Common myeloid progenitor, CD34-positive (primary cell): ENCODE measurements around the gene CDC40. TPM values are rescaled to one million over a fixed set of nuclear protein-coding genes. Genes with fewer than 3 reads are reported as not detected.

Experiments used
- CTCF ChIA-PET: fragments of 350-600 bp; sonication (Branson Sonifier 250); formaldehyde crosslinking; loops from one replicate; lab custom pipeline; 2021; ENCODE audit warnings: antibody characterized with exemption; lab: Charles Lee
- POLR2A ChIA-PET: fragments of 350-600 bp; sonication (Branson Sonifier 250); formaldehyde crosslinking; loops from one replicate; lab custom pipeline; 2021; ENCODE audit warnings: antibody characterized with exemption; lab: Charles Lee
- DNase-seq, 3 donors: peaks; one replicate each; pipeline versions ENCODE4 v3.0.0 to v3.0.0-alpha.2; 2013
- H3K27ac ChIP-seq, 2 experiments: 1 replicate in 1 of 2; 2 replicates in 1 of 2; pipeline ENCODE4 v1.7.0; 2013; ENCODE audit warnings: inconsistent platforms in 2 of 2, low read length in 2 of 2, mild to moderate bottlenecking in 2 of 2, low read depth in 1 of 2, moderate library complexity in 1 of 2; ENCODE audit not compliant: severe bottlenecking in 2 of 2, insufficient read depth in 1 of 2, poor library complexity in 1 of 2
- H3K27me3 ChIP-seq, 5 experiments: replicated peaks in 2 of 5; 1 replicate in 3 of 5; 2 replicates in 2 of 5; pipeline versions ENCODE4 v1.6.1 to v1.7.0; 2013; ENCODE audit warnings: low read length in 4 of 5, mild to moderate bottlenecking in 2 of 5, moderate library complexity in 2 of 5, inconsistent platforms in 1 of 5; ENCODE audit not compliant: insufficient read depth in 5 of 5, control insufficient read depth in 4 of 5
- H3K36me3 ChIP-seq, 4 experiments: 1 replicate in 2 of 4; 2 replicates in 2 of 4; pipeline versions ENCODE4 v1.6.1 to v1.7.0; 2013; ENCODE audit warnings: low read length in 3 of 4, control low read depth in 1 of 4, mild to moderate bottlenecking in 1 of 4; ENCODE audit not compliant: control insufficient read depth in 4 of 4, insufficient read depth in 4 of 4
- H3K4me1 ChIP-seq, 4 experiments: 1 replicate in 3 of 4; 2 replicates in 1 of 4; pipeline versions ENCODE4 v1.6.1 to v1.7.1; 2013; ENCODE audit warnings: low read length in 3 of 4, mild to moderate bottlenecking in 3 of 4, control low read depth in 1 of 4, inconsistent platforms in 1 of 4, moderate library complexity in 1 of 4; ENCODE audit not compliant: control insufficient read depth in 4 of 4, insufficient read depth in 4 of 4; ENCODE audit errors: control extremely low read depth in 1 of 4
- H3K4me3 ChIP-seq, 7 experiments: 1 replicate in 4 of 7; 2 replicates in 3 of 7; pipeline versions ENCODE4 v1.5.1 to v1.7.0; 2013; ENCODE audit warnings: mild to moderate bottlenecking in 7 of 7, low read length in 6 of 7, moderate library complexity in 6 of 7, inconsistent platforms in 2 of 7, low read depth in 2 of 7, control low read depth in 1 of 7; ENCODE audit not compliant: insufficient read depth in 4 of 7, control insufficient read depth in 1 of 7; ENCODE audit errors: extremely low read depth in 1 of 7
- H3K9me3 ChIP-seq, 5 experiments: 1 replicate in 4 of 5; 2 replicates in 1 of 5; pipeline versions ENCODE4 v1.6.1 to v1.7.1; 2013; ENCODE audit warnings: low read length in 4 of 5, mild to moderate bottlenecking in 2 of 5, inconsistent platforms in 1 of 5, low read depth in 1 of 5, moderate library complexity in 1 of 5; ENCODE audit not compliant: control insufficient read depth in 4 of 5, insufficient read depth in 2 of 5; ENCODE audit errors: control extremely low read depth in 1 of 5
- WGBS: methylation state at CpG from one replicate; pipeline ENCODE4 v1.1.5; 2013; ENCODE audit not compliant: insufficient coverage; 5-methylcytosine and 5-hydroxymethylcytosine counted together
- polyA plus RNA-seq: library from polyadenylated mRNA; unstranded; fragments of 120-200 nt; gene quantifications from one replicate; pipeline ENCODE4 v1.2.1, GENCODE V29; 2013

CDC40 gene
- polyA plus RNA-seq, result 25.3 TPM

GRCh38 chr6:110180228-110181008 lies at the start of gene CDC40:
TSS of gene CDC40 (plus strand) at chr6:110180427. CDS start at chr6:110180445, 18 bp downstream.
- ChIA-PET CTCF (interaction anchor here (1.0 to 2.0 kb wide), 5 partner anchors 10 to 210 kb away, joined by 3 to 7 read pairs (median 3); no protein-coding TSS in a partner anchor), POLR2A (interaction anchor here (1.8 kb wide), 1 partner anchor 209 kb away, joined by 6 read pairs; no protein-coding TSS in a partner anchor)
- H3K36me3 ChIP-seq, result peaks cover 0 to 7% (median 3%) of the 10 kb centered on the region in 4 experiments
- H3K9me3 ChIP-seq, result no peaks in the 10 kb centered on the region
- 0% methylated on average over 18 of the region's 28 CpGs for WGBS
- H3K27ac ChIP-seq, result peak within 1 kb of the TSS; percentile 90 to 97
- H3K4me3 ChIP-seq, result peak within 1 kb of the TSS; percentile 89 to 100 (median 98)
- H3K27me3 ChIP-seq, result no peaks in the 10 kb centered on the region
- DNase-seq, result no peak
- H3K4me1 ChIP-seq, result peaks cover 17 to 44% (median 29%) of the 10 kb centered on the region in 4 experiments

- Histone ChIP-seq H3K4me3 (no peak overlapping the region), H3K36me3 (peaks cover 0 to 20% (median 9%) of the 10 kb centered on the region in 4 experiments), H3K27me3 (no peaks in the 10 kb centered on the region), H3K27ac (no peak overlapping the region), H3K4me1 (no peaks in the 10 kb centered on the region), H3K9me3 (peaks cover 3 to 22% (median 12%) of the 10 kb centered on the region in 5 experiments)
- POLR2A ChIA-PET, result no interaction called here
- no peak for DNase-seq
- 96% methylated on average over 10 of the region's 10 CpGs for WGBS
- CTCF ChIA-PET, result interaction anchor here (0.7 to 1.1 kb wide), 2 partner anchors 9 to 37 kb away, joined by 3 read pairs; no protein-coding TSS in a partner anchor
Measured at GRCh38 chr6:110137924-110138887, 42.0 kb upstream of the CDC40 start.

- CTCF ChIA-PET, result no interaction called here
- WGBS, result 97% methylated on average over 9 of the region's 9 CpGs
Measured at GRCh38 chr6:110139052-110139451, 41.2 kb upstream of the CDC40 start.

GRCh38 chr6:110140650-110141049 lies 39.6 kb upstream of the CDC40 start:
- ChIA-PET POLR2A (no interaction called here), CTCF (no interaction called here)
- peaks cover 0 to 20% (median 9%) of the 10 kb centered on the region in 4 experiments for H3K36me3 ChIP-seq
- H3K27ac ChIP-seq, result no peak overlapping the region
- peaks cover 3 to 19% (median 12%) of the 10 kb centered on the region in 5 experiments for H3K9me3 ChIP-seq
- no peaks in the 10 kb centered on the region for H3K27me3 ChIP-seq
- H3K4me3 ChIP-seq, result no peak overlapping the region
- H3K4me1 ChIP-seq, result no peaks in the 10 kb centered on the region
- WGBS, result 100% methylated on average over 1 of the region's 2 CpGs
- no peak for DNase-seq

More at GRCh38 chr6:110139052-110139451, 41.2 kb upstream of the CDC40 start:
- Histone ChIP-seq H3K27me3 (no peaks in the 10 kb centered on the region), H3K4me1 (no peaks in the 10 kb centered on the region), H3K36me3 (peaks cover 0 to 20% (median 9%) of the 10 kb centered on the region in 4 experiments), H3K9me3 (peaks cover 3 to 19% (median 12%) of the 10 kb centered on the region in 5 experiments), H3K27ac (no peak overlapping the region), H3K4me3 (no peak overlapping the region)
- POLR2A ChIA-PET, result no interaction called here
- DNase-seq, result no peak

- Histone ChIP-seq H3K27ac (no peak overlapping the region), H3K27me3 (no peaks in the 10 kb centered on the region)
Measured at GRCh38 chr6:110147870-110148269, 32.4 kb upstream of the CDC40 start.

GRCh38 chr6:110158479-110158878 lies 21.7 kb upstream of the CDC40 start:
- no peak for DNase-seq
- no CpG with 5 or more reads among the region's 1 CpG for WGBS
- Histone ChIP-seq H3K4me3 (no peak overlapping the region), H3K9me3 (no peaks in the 10 kb centered on the region), H3K27me3 (no peaks in the 10 kb centered on the region), H3K36me3 (peaks cover 0 to 2% (median 0%) of the 10 kb centered on the region in 4 experiments), H3K27ac (no peak overlapping the region), H3K4me1 (no peaks in the 10 kb centered on the region)
- ChIA-PET POLR2A (no interaction called here), CTCF (no interaction called here)

More at GRCh38 chr6:110147870-110148269, 32.4 kb upstream of the CDC40 start:
- CTCF ChIA-PET, result interaction anchor here (0.6 kb wide), 1 partner anchor 74 kb away, joined by 4 read pairs; no protein-coding TSS in a partner anchor
- H3K36me3 ChIP-seq, result no peaks in the 10 kb centered on the region
- peak in 2 of 3 donors; percentile 47 to 57 for DNase-seq
- H3K9me3 ChIP-seq, result no peaks in the 10 kb centered on the region
- no peak overlapping the region for H3K4me3 ChIP-seq
- 94% methylated on average over 2 of the region's 3 CpGs for WGBS
- POLR2A ChIA-PET, result no interaction called here
- H3K4me1 ChIP-seq, result peaks cover 0 to 14% (median 9%) of the 10 kb centered on the region in 4 experiments
